SU-DHL-6 (cell line): Measurements from ENCODE around the gene AFF2.

Experiments used
- H2AFZ ChIP-seq: fragments of 200-600 bp; sonication (generic); 2 replicates; pipeline ENCODE4 v1.6.1; 2014; ENCODE audit warnings: low read depth, mild to moderate bottlenecking, moderate library complexity, mixed read lengths, antibody characterized with exemption, low read length; ENCODE audit not compliant: severe bottlenecking
- H3F3A ChIP-seq: fragments of 200-600 bp; shearing (Covaris generic); 2 replicates; pipeline ENCODE4 v1.6.0; 2016; ENCODE audit warnings: antibody characterized with exemption, mild to moderate bottlenecking; ENCODE audit not compliant: insufficient read depth
- H3K27ac ChIP-seq: fragments of 200-600 bp; sonication (generic); 2 replicates; pipeline ENCODE4 v1.5.1; 2016; ENCODE audit warnings: low read depth, mild to moderate bottlenecking, low read length, moderate library complexity, mixed read lengths
- H3K27me3 ChIP-seq: fragments of 200-600 bp; sonication (generic), shearing (Covaris generic); 2 replicates; pipeline ENCODE4 v1.6.0; 2014; ENCODE audit warnings: mild to moderate bottlenecking, low read length
- H3K36me3 ChIP-seq: fragments of 200-600 bp; sonication (generic); 2 replicates; pipeline ENCODE4 v1.6.1; 2014; ENCODE audit warnings: mild to moderate bottlenecking, low read length, mixed read lengths
- H3K4me2 ChIP-seq: fragments of 300-600, 200-600 bp; shearing (Covaris generic), sonication (generic); 2 replicates; pipeline ENCODE4 v1.6.0; 2014; ENCODE audit warnings: low read length, low read depth, mild to moderate bottlenecking; ENCODE audit not compliant: poor library complexity, severe bottlenecking
- H3K4me3 ChIP-seq: fragments of 200-600 bp; sonication (generic); 2 replicates; pipeline ENCODE4 v1.5.1; 2014; ENCODE audit warnings: antibody characterized with exemption, low read length, mild to moderate bottlenecking, mixed read lengths; ENCODE audit not compliant: insufficient read depth, poor library complexity, severe bottlenecking
- H3K79me2 ChIP-seq: fragments of 200-600 bp; sonication (generic); 2 replicates; pipeline ENCODE4 v1.6.1; 2014; ENCODE audit warnings: mild to moderate bottlenecking, low read length, moderate library complexity; ENCODE audit not compliant: insufficient read depth
- H3K9ac ChIP-seq: fragments of 200-600 bp; sonication (generic); 2 replicates; pipeline ENCODE4 v1.7.0; 2014; ENCODE audit warnings: mild to moderate bottlenecking, low read length
- H3K9me2 ChIP-seq: fragments of 200-600 bp; sonication (generic); replicated peaks from 2 replicates; pipeline ENCODE4 v1.6.1; 2014; ENCODE audit warnings: low read length; ENCODE audit not compliant: insufficient read depth
- H3K9me3 ChIP-seq: fragments of 200-600 bp; sonication (generic); 2 replicates; pipeline ENCODE4 v1.6.1; 2014; ENCODE audit warnings: low read length, mixed read lengths; ENCODE audit not compliant: insufficient read depth
- H4K20me1 ChIP-seq: fragments of 200-600 bp; sonication (generic); 2 replicates; pipeline ENCODE4 v1.6.1; 2014; ENCODE audit warnings: low read depth, mild to moderate bottlenecking, antibody characterized with exemption, low read length, moderate library complexity, mixed read lengths
- CTCF ChIP-seq: fragments of 200-600 bp; sonication (generic); IDR thresholded peaks from one replicate; pipeline ENCODE4 v1.5.1; 2017; ENCODE audit warnings: antibody characterized with exemption, mild to moderate bottlenecking, low read length, moderate library complexity; ENCODE audit not compliant: insufficient read depth, poor library complexity, severe bottlenecking
- EZH2phosphoT487 ChIP-seq: fragments of 200-600 bp; sonication (generic), shearing (Covaris generic); conservative IDR thresholded peaks from 2 replicates; pipeline ENCODE4 v1.6.1; 2018; ENCODE audit warnings: mild to moderate bottlenecking, antibody characterized with exemption, low read length, moderate library complexity, mixed read lengths

AFF2 gene

GRCh38 chrX:148634591-148634990 lies 134.2 kb downstream of the AFF2 start:
- no peaks in the 10 kb centered on the region for H3K27me3 ChIP-seq
- H4K20me1 ChIP-seq, result no peaks in the 10 kb centered on the region; the same call in 1 of the 2 replicates

DNA sequence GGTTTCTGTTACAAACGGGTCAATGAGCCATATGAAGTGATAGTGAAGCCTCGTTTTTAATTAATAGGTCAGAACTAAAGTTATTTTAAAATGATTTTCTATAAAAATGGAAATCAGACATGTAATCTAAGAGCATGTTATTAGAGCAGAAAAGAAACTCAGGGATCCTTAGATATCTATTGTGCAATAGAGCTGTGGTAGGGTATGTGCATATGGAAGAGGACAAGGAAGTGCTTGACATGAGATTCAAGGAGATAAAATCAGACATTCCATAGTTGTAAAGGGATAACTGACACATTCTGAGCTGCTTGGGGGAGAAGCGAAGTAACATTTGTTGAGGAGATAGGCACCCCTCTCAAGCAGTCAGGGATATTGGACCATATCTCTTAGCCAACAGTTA lies 143.0 kb downstream of the AFF2 start:
- Histone ChIP-seq H4K20me1 (no peaks in the 10 kb centered on the region), H3F3A (no peaks in the 10 kb centered on the region; the same call in 1 of the 2 replicates), H3K4me3 (no peak overlapping the region), H3K9ac (no peak overlapping the region), H3K4me2 (no peak overlapping the region), H3K9me2 (no peaks in the 10 kb centered on the region), H2AFZ (no peak overlapping the region), H3K36me3 (no peaks in the 10 kb centered on the region), H3K79me2 (peaks cover 94% of the 10 kb centered on the region), H3K27ac (no peak overlapping the region), H3K9me3 (no peaks in the 10 kb centered on the region), H3K27me3 (no peaks in the 10 kb centered on the region)
- TF ChIP-seq CTCF, result no peak
- TF ChIP-seq EZH2phosphoT487, result no peak

More at GRCh38 chrX:148634591-148634990, 134.2 kb downstream of the AFF2 start:
- Histone ChIP-seq H3K9me2 (no peaks in the 10 kb centered on the region), H2AFZ (no peak overlapping the region), H3F3A (no peaks in the 10 kb centered on the region), H3K79me2 (peaks cover 91% of the 10 kb centered on the region), H3K9me3 (no peaks in the 10 kb centered on the region), H3K27ac (no peak overlapping the region), H3K4me2 (no peak overlapping the region), H3K9ac (no peak overlapping the region), H3K4me3 (no peak overlapping the region), H3K36me3 (no peaks in the 10 kb centered on the region)
- TF ChIP-seq CTCF, result no peak
- no peak for TF ChIP-seq EZH2phosphoT487

GRCh38 chrX:148647651-148648050 lies 147.2 kb downstream of the AFF2 start:
- Histone ChIP-seq H3K4me3 (no peak overlapping the region), H3K9me2 (no peaks in the 10 kb centered on the region), H3K9me3 (no peaks in the 10 kb centered on the region), H3K36me3 (peaks cover 5% of the 10 kb centered on the region; the same call in 1 of the 2 replicates), H3K27ac (no peak overlapping the region), H3K9ac (no peak overlapping the region), H3K27me3 (no peaks in the 10 kb centered on the region), H3F3A (no peaks in the 10 kb centered on the region), H2AFZ (no peak overlapping the region), H3K79me2 (peaks cover 95% of the 10 kb centered on the region), H3K4me2 (no peak overlapping the region), H4K20me1 (no peaks in the 10 kb centered on the region)
- no peak for TF ChIP-seq CTCF
- no peak for TF ChIP-seq EZH2phosphoT487
